Liver (tissue), 9 donors: ENCODE measurements around the gene KCNQ1. TPM values are rescaled to one million over a fixed set of nuclear protein-coding genes. Genes with fewer than 3 reads are reported as not detected.

Experiments
- DNase-seq: peaks from one replicate; pipeline ENCODE4 v3.0.0-alpha.2; 2017; ENCODE audit warnings: low spot score
- H3K27ac ChIP-seq, 2 donors: one replicate each; pipeline ENCODE4 v1.7.0; 2013; ENCODE audit warnings: inconsistent platforms in 2 of 2, low read length in 2 of 2, control low read depth in 1 of 2, low read depth in 1 of 2, mild to moderate bottlenecking in 1 of 2
- H3K27me3 ChIP-seq, 4 donors: one replicate each; pipeline versions ENCODE4 v1.6.1 to v1.7.0; 2013; ENCODE audit warnings: low read length in 3 of 4, inconsistent platforms in 1 of 4, mild to moderate bottlenecking in 1 of 4, moderate library complexity in 1 of 4; ENCODE audit not compliant: control insufficient read depth in 4 of 4, insufficient read depth in 4 of 4
- H3K36me3 ChIP-seq, 4 donors: one replicate each; pipeline versions ENCODE4 v1.6.1 to v1.7.0; 2013; ENCODE audit warnings: low read length in 3 of 4, mild to moderate bottlenecking in 3 of 4, low read depth in 1 of 4, moderate library complexity in 1 of 4; ENCODE audit not compliant: control insufficient read depth in 4 of 4, insufficient read depth in 3 of 4
- H3K4me1 ChIP-seq, 4 donors: one replicate each; pipeline versions ENCODE4 v1.6.1 to v1.7.0; 2013; ENCODE audit warnings: low read length in 3 of 4, mild to moderate bottlenecking in 3 of 4, moderate library complexity in 1 of 4; ENCODE audit not compliant: control insufficient read depth in 4 of 4, insufficient read depth in 4 of 4
- H3K4me3 ChIP-seq, 3 donors: one replicate each; pipeline versions ENCODE4 v1.6.1 to v1.7.0; 2013; ENCODE audit warnings: low read length in 3 of 3, control low read depth in 1 of 3, low read depth in 1 of 3, mild to moderate bottlenecking in 1 of 3
- H3K9ac ChIP-seq, 2 donors: one replicate each; pipeline ENCODE4 v1.7.0; 2013; ENCODE audit warnings: low read length in 2 of 2, mild to moderate bottlenecking in 2 of 2, moderate library complexity in 2 of 2, control low read depth in 1 of 2, low read depth in 1 of 2
- H3K9me3 ChIP-seq, 4 donors: one replicate each; pipeline versions ENCODE4 v1.6.1 to v1.7.0; 2013; ENCODE audit warnings: low read length in 3 of 4; ENCODE audit not compliant: control insufficient read depth in 4 of 4
- EGR1 ChIP-seq, 2 donors: IDR thresholded peaks; 2 replicates each; pipeline ENCODE4 v1.6.1; 2016 to 2018; ENCODE audit warnings: antibody characterized with exemption in 2 of 2, low read depth in 2 of 2
- FOXA1 ChIP-seq: IDR thresholded peaks from 2 replicates; pipeline ENCODE4 v1.6.1; 2016; ENCODE audit warnings: antibody characterized with exemption
- FOXA2 ChIP-seq: IDR thresholded peaks from 2 replicates; pipeline ENCODE4 v1.6.1; 2016; ENCODE audit warnings: antibody characterized with exemption
- GABPA ChIP-seq, 2 donors: IDR thresholded peaks in 1 of 2; conservative IDR thresholded peaks in 1 of 2; 2 replicates each; pipeline ENCODE4 v1.6.1; 2016; ENCODE audit warnings: antibody characterized with exemption in 2 of 2, mild to moderate bottlenecking in 1 of 2, moderate library complexity in 1 of 2
- HNF4A ChIP-seq, 2 donors: conservative IDR thresholded peaks; 2 replicates each; pipeline ENCODE4 v1.6.1; 2016; ENCODE audit warnings: antibody characterized with exemption in 2 of 2, mild to moderate bottlenecking in 2 of 2
- HNF4G ChIP-seq: IDR thresholded peaks from 2 replicates; pipeline ENCODE4 v1.6.1; 2016; ENCODE audit warnings: antibody characterized with exemption
- JUND ChIP-seq, 2 donors: IDR thresholded peaks; 2 replicates each; pipeline ENCODE4 v1.6.1; 2016; ENCODE audit warnings: antibody characterized with exemption in 2 of 2
- NR2F2 ChIP-seq: IDR thresholded peaks from 2 replicates; pipeline ENCODE4 v1.6.1; 2016; ENCODE audit warnings: antibody characterized with exemption
- RAD21 ChIP-seq, 2 donors: IDR thresholded peaks; 2 replicates each; pipeline ENCODE4 v1.6.1; 2016; ENCODE audit warnings: antibody characterized with exemption in 2 of 2, mild to moderate bottlenecking in 2 of 2
- RXRA ChIP-seq, 2 donors: IDR thresholded peaks; 2 replicates each; pipeline ENCODE4 v1.6.1; 2017 to 2018; ENCODE audit warnings: antibody characterized with exemption in 2 of 2, mild to moderate bottlenecking in 1 of 2
- SP1 ChIP-seq: IDR thresholded peaks from 2 replicates; pipeline ENCODE4 v1.6.1; 2018; ENCODE audit warnings: antibody characterized with exemption, mild to moderate bottlenecking
- TAF1 ChIP-seq: conservative IDR thresholded peaks from 2 replicates; pipeline ENCODE4 v1.6.1; 2016; ENCODE audit warnings: antibody characterized with exemption, mild to moderate bottlenecking
- YY1 ChIP-seq: IDR thresholded peaks from 2 replicates; pipeline ENCODE4 v1.6.1; 2016; ENCODE audit warnings: antibody characterized with exemption, mild to moderate bottlenecking
- WGBS: extraction: QIAGEN DNeasy Blood & Tissue Kit; methylation state at CpG from one replicate; pipeline ENCODE4 v1.1.7; 2013; 5-methylcytosine and 5-hydroxymethylcytosine counted together
- polyA plus RNA-seq, 2 donors: library from polyadenylated mRNA; stranded (reverse) in 1 of 2; unstranded in 1 of 2; fragments of 200-250 nt in 1 of 2; fragments of >200 nt in 1 of 2; fragmentation: Nextera tagmentation in 1 of 2; extraction: Ambion mirVana in 1 of 2; gene quantifications; one replicate each; pipeline versions ENCODE4 v1.2.1 to v1.2.3, GENCODE V29; 2013 to 2015
- total RNA-seq, 2 donors: library from RNA; depleted of rRNA; stranded (reverse); fragments of >200 nt; gene quantifications; one replicate each; pipeline ENCODE4 v1.2.3, GENCODE V29; 2014
- TF ChIP-seq, protein P1 (sequence below): IDR thresholded peaks from 2 replicates; pipeline ENCODE4 v1.6.1; 2016; ENCODE audit warnings: antibody characterized with exemption
- TF ChIP-seq, protein P2 (sequence below): fragments of 150-350 bp; IDR thresholded peaks from 2 replicates; pipeline ENCODE4 v1.5.1; 2017; ENCODE audit warnings: improper control_type of control experiment, low read depth, low read length; ENCODE audit not compliant: missing input control
- TF ChIP-seq, protein P3 (sequence below): IDR thresholded peaks from 2 replicates; pipeline ENCODE4 v1.6.1; 2016; ENCODE audit warnings: antibody characterized with exemption
- TF ChIP-seq, protein P4 (sequence below): IDR thresholded peaks from 2 replicates; pipeline ENCODE4 v1.6.1; 2016; ENCODE audit warnings: antibody characterized with exemption
- TF ChIP-seq, protein P5 (sequence below): IDR thresholded peaks from 2 replicates; pipeline ENCODE4 v1.6.1; 2016; ENCODE audit warnings: antibody characterized with exemption, mild to moderate bottlenecking
- donor health status: healthy.
- donor health status: healthy.
- donor health status: healthy.
- donor health status: healthy.
- donor health status: healthy.

KCNQ1 gene
- total and polyA plus RNA-seq, 4 donors, result 0.31 to 2.2 (median 1.5) TPM

DNA sequence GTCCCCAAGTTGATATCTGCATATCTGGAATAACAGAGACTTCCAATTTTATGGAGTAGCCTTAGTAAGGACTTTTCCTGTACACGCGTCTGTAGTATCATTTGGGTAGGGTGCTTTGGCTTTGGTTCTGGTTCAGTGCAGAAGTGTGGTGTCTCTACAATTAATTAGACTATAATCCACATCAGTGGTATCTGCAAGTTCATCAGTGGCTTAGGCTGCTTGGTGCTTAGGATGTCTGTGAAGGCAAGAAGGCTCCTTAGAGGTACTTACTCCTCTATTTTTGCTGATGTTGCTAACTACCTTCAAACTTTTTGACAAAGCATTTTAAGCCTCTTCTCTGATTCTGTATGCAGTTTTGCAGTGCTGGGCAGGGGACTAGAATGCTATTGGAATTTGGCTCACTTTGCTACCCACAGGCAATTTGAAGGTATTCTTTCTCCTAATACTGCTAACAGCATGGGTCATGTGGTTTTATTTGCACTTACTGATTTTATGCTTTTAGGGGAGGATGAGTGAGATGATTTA is 205.6 kb downstream of the KCNQ1 start:
- H3K4me1 ChIP-seq, result no peaks in the 10 kb centered on the region
- 98% methylated on average over 2 of the region's 2 CpGs for WGBS
- no peak overlapping the region for H3K27ac ChIP-seq
- TF ChIP-seq, protein P1, sequence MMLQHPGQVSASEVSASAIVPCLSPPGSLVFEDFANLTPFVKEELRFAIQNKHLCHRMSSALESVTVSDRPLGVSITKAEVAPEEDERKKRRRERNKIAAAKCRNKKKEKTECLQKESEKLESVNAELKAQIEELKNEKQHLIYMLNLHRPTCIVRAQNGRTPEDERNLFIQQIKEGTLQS, result no peak
- TF ChIP-seq, protein P2, sequence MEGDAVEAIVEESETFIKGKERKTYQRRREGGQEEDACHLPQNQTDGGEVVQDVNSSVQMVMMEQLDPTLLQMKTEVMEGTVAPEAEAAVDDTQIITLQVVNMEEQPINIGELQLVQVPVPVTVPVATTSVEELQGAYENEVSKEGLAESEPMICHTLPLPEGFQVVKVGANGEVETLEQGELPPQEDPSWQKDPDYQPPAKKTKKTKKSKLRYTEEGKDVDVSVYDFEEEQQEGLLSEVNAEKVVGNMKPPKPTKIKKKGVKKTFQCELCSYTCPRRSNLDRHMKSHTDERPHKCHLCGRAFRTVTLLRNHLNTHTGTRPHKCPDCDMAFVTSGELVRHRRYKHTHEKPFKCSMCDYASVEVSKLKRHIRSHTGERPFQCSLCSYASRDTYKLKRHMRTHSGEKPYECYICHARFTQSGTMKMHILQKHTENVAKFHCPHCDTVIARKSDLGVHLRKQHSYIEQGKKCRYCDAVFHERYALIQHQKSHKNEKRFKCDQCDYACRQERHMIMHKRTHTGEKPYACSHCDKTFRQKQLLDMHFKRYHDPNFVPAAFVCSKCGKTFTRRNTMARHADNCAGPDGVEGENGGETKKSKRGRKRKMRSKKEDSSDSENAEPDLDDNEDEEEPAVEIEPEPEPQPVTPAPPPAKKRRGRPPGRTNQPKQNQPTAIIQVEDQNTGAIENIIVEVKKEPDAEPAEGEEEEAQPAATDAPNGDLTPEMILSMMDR, result no peak
- TF ChIP-seq TAF1, result no peak
- TF ChIP-seq, protein P3, sequence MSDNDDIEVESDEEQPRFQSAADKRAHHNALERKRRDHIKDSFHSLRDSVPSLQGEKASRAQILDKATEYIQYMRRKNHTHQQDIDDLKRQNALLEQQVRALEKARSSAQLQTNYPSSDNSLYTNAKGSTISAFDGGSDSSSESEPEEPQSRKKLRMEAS, result no peak
- no peak for TF ChIP-seq HNF4A (conservative IDR thresholded peaks at IDR 0.05)
- no peak for TF ChIP-seq RAD21 (IDR thresholded peaks at IDR 0.05)
- TF ChIP-seq RXRA (IDR thresholded peaks at IDR 0.05), result no peak
- no peak for TF ChIP-seq YY1
- no peak for TF ChIP-seq FOXA2
- no peak for TF ChIP-seq HNF4G
- no peak for TF ChIP-seq EGR1 (IDR thresholded peaks at IDR 0.05; ENCODE audit: low read depth in 2 of 2)
- no peak for TF ChIP-seq NR2F2
- TF ChIP-seq, protein P4, sequence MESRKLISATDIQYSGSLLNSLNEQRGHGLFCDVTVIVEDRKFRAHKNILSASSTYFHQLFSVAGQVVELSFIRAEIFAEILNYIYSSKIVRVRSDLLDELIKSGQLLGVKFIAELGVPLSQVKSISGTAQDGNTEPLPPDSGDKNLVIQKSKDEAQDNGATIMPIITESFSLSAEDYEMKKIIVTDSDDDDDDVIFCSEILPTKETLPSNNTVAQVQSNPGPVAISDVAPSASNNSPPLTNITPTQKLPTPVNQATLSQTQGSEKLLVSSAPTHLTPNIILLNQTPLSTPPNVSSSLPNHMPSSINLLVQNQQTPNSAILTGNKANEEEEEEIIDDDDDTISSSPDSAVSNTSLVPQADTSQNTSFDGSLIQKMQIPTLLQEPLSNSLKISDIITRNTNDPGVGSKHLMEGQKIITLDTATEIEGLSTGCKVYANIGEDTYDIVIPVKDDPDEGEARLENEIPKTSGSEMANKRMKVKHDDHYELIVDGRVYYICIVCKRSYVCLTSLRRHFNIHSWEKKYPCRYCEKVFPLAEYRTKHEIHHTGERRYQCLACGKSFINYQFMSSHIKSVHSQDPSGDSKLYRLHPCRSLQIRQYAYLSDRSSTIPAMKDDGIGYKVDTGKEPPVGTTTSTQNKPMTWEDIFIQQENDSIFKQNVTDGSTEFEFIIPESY, result no peak
- no peak for TF ChIP-seq JUND (IDR thresholded peaks at IDR 0.05)
- TF ChIP-seq FOXA1, result no peak
- H3K36me3 ChIP-seq, result no peaks in the 10 kb centered on the region
- DNase-seq, result no peak
- no peak overlapping the region for H3K4me3 ChIP-seq
- H3K27me3 ChIP-seq, result no peaks in the 10 kb centered on the region
- H3K9ac ChIP-seq, result no peak overlapping the region
- peaks cover 15 to 45% (median 33%) of the 10 kb centered on the region in 4 donors for H3K9me3 ChIP-seq

DNA sequence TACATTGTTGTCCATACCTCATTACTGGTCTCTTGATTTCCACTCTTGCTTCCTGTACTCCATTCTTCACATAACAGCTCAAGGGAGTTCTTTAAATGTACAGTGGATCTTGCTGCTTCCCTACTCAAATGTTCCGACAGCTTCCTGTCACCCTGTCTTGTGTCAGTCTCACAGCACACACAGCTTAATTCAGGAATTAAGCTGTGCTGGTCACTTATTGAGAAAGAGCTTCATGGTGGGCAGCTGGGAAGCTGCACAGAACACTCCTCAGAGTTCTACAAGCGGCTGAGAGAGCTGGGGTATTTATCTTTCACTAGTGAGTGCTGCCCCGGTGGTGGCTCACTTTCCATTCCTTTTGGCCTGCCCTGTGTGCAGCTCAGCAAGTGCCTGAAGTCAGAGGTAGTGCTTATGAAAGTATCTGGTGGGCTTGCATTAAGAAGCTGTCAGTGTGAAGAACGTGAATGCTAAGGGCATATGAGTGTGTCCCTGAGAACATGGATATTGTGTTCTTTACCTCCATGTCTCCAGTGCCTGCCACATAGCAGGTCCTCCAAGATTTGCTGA is 206.3 kb downstream of the KCNQ1 start:
- peak overlapping the region in 1 of 3 donors; percentile 20 for H3K4me3 ChIP-seq
- H3K9me3 ChIP-seq, result peaks cover 13 to 38% (median 29%) of the 10 kb centered on the region in 4 donors
- H3K27me3 ChIP-seq, result no peaks in the 10 kb centered on the region
- DNase-seq, result no peak
- no peak overlapping the region for H3K9ac ChIP-seq
- no peaks in the 10 kb centered on the region for H3K36me3 ChIP-seq
- no peaks in the 10 kb centered on the region for H3K4me1 ChIP-seq
- no peak overlapping the region for H3K27ac ChIP-seq
- 91% methylated on average over 4 of the region's 4 CpGs for WGBS
- TF ChIP-seq, protein P1, result no peak
- TF ChIP-seq FOXA1 (no peak), RAD21 (IDR thresholded peaks at IDR 0.05) (no peak), FOXA2 (no peak), HNF4A (conservative IDR thresholded peaks at IDR 0.05) (no peak), YY1 (no peak), NR2F2 (no peak), RXRA (IDR thresholded peaks at IDR 0.05) (no peak), JUND (IDR thresholded peaks at IDR 0.05) (no peak), EGR1 (IDR thresholded peaks at IDR 0.05; ENCODE audit: low read depth in 2 of 2) (no peak), TAF1 (no peak), GABPA (IDR thresholded peaks at IDR 0.05 in 1 of 2, conservative IDR thresholded peaks at IDR 0.05 in 1 of 2) (no peak), SP1 (no peak)
- TF ChIP-seq, protein P3, result no peak
- TF ChIP-seq, protein P2, result no peak
- TF ChIP-seq, protein P5, sequence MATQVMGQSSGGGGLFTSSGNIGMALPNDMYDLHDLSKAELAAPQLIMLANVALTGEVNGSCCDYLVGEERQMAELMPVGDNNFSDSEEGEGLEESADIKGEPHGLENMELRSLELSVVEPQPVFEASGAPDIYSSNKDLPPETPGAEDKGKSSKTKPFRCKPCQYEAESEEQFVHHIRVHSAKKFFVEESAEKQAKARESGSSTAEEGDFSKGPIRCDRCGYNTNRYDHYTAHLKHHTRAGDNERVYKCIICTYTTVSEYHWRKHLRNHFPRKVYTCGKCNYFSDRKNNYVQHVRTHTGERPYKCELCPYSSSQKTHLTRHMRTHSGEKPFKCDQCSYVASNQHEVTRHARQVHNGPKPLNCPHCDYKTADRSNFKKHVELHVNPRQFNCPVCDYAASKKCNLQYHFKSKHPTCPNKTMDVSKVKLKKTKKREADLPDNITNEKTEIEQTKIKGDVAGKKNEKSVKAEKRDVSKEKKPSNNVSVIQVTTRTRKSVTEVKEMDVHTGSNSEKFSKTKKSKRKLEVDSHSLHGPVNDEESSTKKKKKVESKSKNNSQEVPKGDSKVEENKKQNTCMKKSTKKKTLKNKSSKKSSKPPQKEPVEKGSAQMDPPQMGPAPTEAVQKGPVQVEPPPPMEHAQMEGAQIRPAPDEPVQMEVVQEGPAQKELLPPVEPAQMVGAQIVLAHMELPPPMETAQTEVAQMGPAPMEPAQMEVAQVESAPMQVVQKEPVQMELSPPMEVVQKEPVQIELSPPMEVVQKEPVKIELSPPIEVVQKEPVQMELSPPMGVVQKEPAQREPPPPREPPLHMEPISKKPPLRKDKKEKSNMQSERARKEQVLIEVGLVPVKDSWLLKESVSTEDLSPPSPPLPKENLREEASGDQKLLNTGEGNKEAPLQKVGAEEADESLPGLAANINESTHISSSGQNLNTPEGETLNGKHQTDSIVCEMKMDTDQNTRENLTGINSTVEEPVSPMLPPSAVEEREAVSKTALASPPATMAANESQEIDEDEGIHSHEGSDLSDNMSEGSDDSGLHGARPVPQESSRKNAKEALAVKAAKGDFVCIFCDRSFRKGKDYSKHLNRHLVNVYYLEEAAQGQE, result no peak
